IPS-15b (cell line): ENCODE results near the gene GRID1.

Experiments
- H3K27me3 ChIP-seq: one replicate; pipeline ENCODE4 v1.6.1; 2013; ENCODE audit warnings: low read length; ENCODE audit not compliant: control insufficient read depth, insufficient read depth
- H3K36me3 ChIP-seq: one replicate; pipeline ENCODE4 v1.6.1; 2013; ENCODE audit warnings: low read length; ENCODE audit not compliant: control insufficient read depth, insufficient read depth
- H3K4me1 ChIP-seq: one replicate; pipeline ENCODE4 v1.6.1; 2013; ENCODE audit warnings: mild to moderate bottlenecking, low read length; ENCODE audit not compliant: control insufficient read depth, insufficient read depth
- H3K4me3 ChIP-seq: one replicate; pipeline ENCODE4 v1.5.1; 2013; ENCODE audit warnings: low read depth, low read length
- H3K9ac ChIP-seq: one replicate; pipeline ENCODE4 v1.6.1; 2013; ENCODE audit warnings: low read depth, mild to moderate bottlenecking, low read length
- H3K9me3 ChIP-seq: one replicate; pipeline ENCODE4 v1.6.1; 2013; ENCODE audit warnings: mild to moderate bottlenecking, low read length; ENCODE audit not compliant: control insufficient read depth, insufficient read depth

The GRID1 gene

DNA sequence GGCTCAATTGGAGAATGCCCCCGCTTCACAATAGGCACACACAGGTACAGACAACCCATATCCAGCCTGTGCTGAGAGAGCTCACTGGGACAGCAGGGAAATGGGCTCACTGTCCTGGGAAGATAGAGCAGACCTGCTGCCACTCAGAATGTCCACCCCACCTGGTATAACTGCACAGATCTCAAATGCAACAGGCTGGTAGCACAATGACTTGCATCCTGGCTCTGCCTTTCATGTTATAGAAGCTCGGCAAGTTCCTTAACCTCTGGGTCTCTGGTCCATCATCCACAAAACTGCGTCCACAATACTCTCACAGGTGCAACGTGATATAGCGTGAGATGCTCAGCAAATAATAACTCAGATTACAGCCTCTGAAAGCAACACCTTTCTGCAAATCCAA lies 295.4 kb downstream of the GRID1 start:
- no peaks in the 10 kb centered on the region for H3K9me3 ChIP-seq
- H3K27me3 ChIP-seq: no peaks in the 10 kb centered on the region
- no peaks in the 10 kb centered on the region for H3K4me1 ChIP-seq
- H3K36me3 ChIP-seq: no peaks in the 10 kb centered on the region
- no peak overlapping the region for H3K4me3 ChIP-seq
- no peak overlapping the region for H3K9ac ChIP-seq

GRCh38 chr10:86070278-86070677 lies 296.3 kb downstream of the GRID1 start:
- H3K36me3 ChIP-seq: no peaks in the 10 kb centered on the region
- H3K4me1 ChIP-seq: no peaks in the 10 kb centered on the region
- no peak overlapping the region for H3K9ac ChIP-seq
- H3K27me3 ChIP-seq: no peaks in the 10 kb centered on the region
- no peaks in the 10 kb centered on the region for H3K9me3 ChIP-seq
- H3K4me3 ChIP-seq: no peak overlapping the region

GRCh38 chr10:86068231-86069054 lies 298.2 kb downstream of the GRID1 start:
- Histone ChIP-seq H3K9ac (no peak overlapping the region), H3K4me1 (no peaks in the 10 kb centered on the region), H3K4me3 (no peak overlapping the region), H3K36me3 (no peaks in the 10 kb centered on the region), H3K9me3 (no peaks in the 10 kb centered on the region), H3K27me3 (no peaks in the 10 kb centered on the region)

DNA sequence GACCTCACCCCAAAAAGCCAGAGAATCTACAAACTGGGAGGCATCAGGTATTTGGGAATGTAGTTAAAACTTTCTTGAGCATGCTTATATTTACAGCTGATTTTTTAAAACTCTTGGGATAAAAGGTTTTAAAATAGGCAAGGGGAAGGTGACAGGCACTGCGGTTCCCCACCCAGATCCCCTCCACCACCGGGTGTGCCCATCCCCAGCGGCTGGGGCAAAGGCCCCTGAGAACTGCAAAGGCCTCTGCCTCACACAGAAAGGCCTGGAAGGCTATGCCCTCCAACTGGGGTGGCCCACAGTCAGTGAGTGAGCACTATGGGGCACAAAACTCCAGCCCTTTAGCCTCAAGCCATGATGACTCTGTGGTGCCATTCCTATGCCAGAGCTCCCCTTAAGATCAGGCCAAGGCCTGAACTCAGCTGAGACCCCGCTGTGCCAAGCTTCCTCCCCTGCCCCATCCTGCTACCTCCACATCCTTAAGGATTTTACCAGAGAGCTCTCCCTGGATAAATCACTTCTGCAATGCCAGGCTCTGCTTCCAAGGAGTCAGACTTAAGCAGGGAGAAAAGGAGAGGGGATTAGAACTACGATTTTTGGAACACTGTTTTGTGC lies 299.1 kb downstream of the GRID1 start:
- Histone ChIP-seq H3K4me3 (no peak overlapping the region), H3K9me3 (no peaks in the 10 kb centered on the region)

GRCh38 chr10:86066696-86067095 lies 299.9 kb downstream of the GRID1 start:
- no peaks in the 10 kb centered on the region for H3K9me3 ChIP-seq
- H3K27me3 ChIP-seq: no peaks in the 10 kb centered on the region
- no peaks in the 10 kb centered on the region for H3K4me1 ChIP-seq
- no peak overlapping the region for H3K9ac ChIP-seq
- no peak overlapping the region for H3K4me3 ChIP-seq
- no peaks in the 10 kb centered on the region for H3K36me3 ChIP-seq

More for the DNA sequence above, 299.1 kb downstream of the GRID1 start:
- Histone ChIP-seq H3K36me3 (no peaks in the 10 kb centered on the region), H3K27me3 (no peaks in the 10 kb centered on the region), H3K9ac (no peak overlapping the region), H3K4me1 (no peaks in the 10 kb centered on the region)

DNA sequence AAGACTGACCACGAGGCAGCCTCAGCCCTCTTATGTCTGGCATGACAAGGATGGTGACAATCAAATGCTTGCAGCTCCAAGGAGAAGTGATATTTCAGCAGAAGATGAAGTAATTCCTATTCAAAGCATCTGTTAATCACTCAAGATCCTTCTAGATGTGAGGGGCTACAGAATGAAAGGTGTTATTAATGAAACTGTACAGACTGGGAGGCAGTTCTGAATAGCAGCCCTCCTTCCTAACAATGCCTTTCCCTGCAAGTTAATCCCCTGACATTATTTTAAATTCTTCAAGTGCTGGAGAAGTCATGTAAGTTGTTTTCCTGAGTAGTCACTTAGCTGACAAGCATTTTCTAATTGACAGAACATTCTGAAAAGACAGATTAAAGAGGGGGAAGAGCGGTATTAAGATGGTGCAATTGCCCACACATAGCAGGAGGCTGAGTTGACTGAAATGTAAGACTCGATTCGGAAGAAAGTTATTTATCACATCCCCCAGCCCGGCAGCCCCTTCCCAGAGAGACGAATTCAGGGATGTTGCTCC lies 300.8 kb downstream of the GRID1 start:
- no peaks in the 10 kb centered on the region for H3K9me3 ChIP-seq
- H3K9ac ChIP-seq: no peak overlapping the region
- H3K4me1 ChIP-seq: no peaks in the 10 kb centered on the region
- no peaks in the 10 kb centered on the region for H3K36me3 ChIP-seq
- H3K27me3 ChIP-seq: no peaks in the 10 kb centered on the region
- H3K4me3 ChIP-seq: no peak overlapping the region

- Histone ChIP-seq H3K27me3 (no peaks in the 10 kb centered on the region), H3K9ac (no peak overlapping the region), H3K4me3 (no peak overlapping the region), H3K36me3 (no peaks in the 10 kb centered on the region), H3K4me1 (no peaks in the 10 kb centered on the region), H3K9me3 (no peaks in the 10 kb centered on the region)
Measured at GRCh38 chr10:86064931-86065662, 301.5 kb downstream of the GRID1 start.

- Histone ChIP-seq H3K27me3 (no peaks in the 10 kb centered on the region), H3K9ac (no peak overlapping the region), H3K36me3 (no peaks in the 10 kb centered on the region), H3K9me3 (no peaks in the 10 kb centered on the region), H3K4me1 (no peaks in the 10 kb centered on the region), H3K4me3 (no peak overlapping the region)
Measured at GRCh38 chr10:86064219-86064618, 302.4 kb downstream of the GRID1 start.

- Histone ChIP-seq H3K4me3 (no peak overlapping the region), H3K36me3 (no peaks in the 10 kb centered on the region), H3K9me3 (no peaks in the 10 kb centered on the region), H3K27me3 (no peaks in the 10 kb centered on the region), H3K4me1 (no peaks in the 10 kb centered on the region), H3K9ac (no peak overlapping the region)
Measured at GRCh38 chr10:86063341-86063740, 303.3 kb downstream of the GRID1 start.

DNA sequence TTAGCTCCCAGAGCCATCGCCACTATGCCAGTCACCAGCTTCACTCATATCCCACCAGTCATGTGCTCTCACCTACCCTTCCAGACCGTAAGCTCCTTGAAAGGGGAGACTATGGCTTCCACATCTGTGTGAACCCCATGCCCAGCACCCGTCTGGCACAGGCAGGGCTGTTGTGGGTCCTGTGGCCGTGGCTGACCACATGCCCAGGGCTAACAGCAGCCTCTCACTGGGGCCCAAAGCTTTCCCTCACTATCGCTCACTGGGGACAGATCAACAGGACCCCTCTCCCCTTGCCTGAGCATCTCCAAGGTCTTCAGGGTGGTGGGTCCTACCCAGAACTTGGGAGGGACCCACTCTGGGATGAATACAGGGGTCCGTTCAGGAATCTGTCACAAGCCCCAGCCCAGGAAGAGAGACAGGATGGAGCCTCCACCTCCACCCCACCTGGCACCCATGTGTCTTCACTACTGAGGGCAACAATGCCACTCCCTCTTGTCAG lies 303.9 kb downstream of the GRID1 start:
- Histone ChIP-seq H3K4me3 (no peak overlapping the region), H3K9me3 (no peaks in the 10 kb centered on the region)

DNA sequence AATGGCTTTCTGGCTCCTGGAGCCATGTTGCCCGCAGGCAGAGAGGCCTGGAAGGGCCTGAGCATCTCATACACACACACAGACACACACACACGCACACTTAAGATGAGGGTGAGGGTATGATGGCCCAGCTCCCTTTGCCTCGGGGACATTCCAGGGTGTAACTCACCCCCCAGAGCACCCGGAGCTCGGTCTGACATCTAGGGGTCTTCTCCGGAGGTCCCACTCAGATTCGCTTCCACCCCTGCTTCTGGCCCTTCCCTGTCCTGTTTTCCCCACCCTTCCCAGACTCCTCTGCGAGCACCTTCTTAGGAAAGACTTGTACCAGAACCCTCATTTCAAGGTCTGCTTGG lies 304.4 kb downstream of the GRID1 start:
- no peaks in the 10 kb centered on the region for H3K4me1 ChIP-seq
- no peak overlapping the region for H3K9ac ChIP-seq
- no peaks in the 10 kb centered on the region for H3K9me3 ChIP-seq
- H3K27me3 ChIP-seq: no peaks in the 10 kb centered on the region
- no peaks in the 10 kb centered on the region for H3K36me3 ChIP-seq
- H3K4me3 ChIP-seq: no peak overlapping the region

More for the DNA sequence above, 303.9 kb downstream of the GRID1 start:
- H3K36me3 ChIP-seq: no peaks in the 10 kb centered on the region
- no peak overlapping the region for H3K9ac ChIP-seq
- H3K4me1 ChIP-seq: no peaks in the 10 kb centered on the region
- no peaks in the 10 kb centered on the region for H3K27me3 ChIP-seq
